Astrocyte (in vitro differentiated cells and primary cell): ENCODE results near the gene MSH5.

ENCODE experiments used
- EZH2 ChIP-seq: IDR thresholded peaks from 2 replicates; pipeline ENCODE4 v1.6.1; 2012; ENCODE audit warnings: mild to moderate bottlenecking, low read length, inconsistent platforms; ENCODE audit not compliant: insufficient read depth
- TF ChIP-seq, protein P1 (sequence below): IDR thresholded peaks from 2 replicates; pipeline ENCODE4 v1.5.1; 2011; ENCODE audit warnings: low read depth, mild to moderate bottlenecking, inconsistent platforms, low read length, moderate library complexity; ENCODE audit not compliant: insufficient read depth

GRCh38 chr6:31717499-31718222 is 22.1 kb upstream of the MSH5 start:
- TF ChIP-seq, protein P1, sequence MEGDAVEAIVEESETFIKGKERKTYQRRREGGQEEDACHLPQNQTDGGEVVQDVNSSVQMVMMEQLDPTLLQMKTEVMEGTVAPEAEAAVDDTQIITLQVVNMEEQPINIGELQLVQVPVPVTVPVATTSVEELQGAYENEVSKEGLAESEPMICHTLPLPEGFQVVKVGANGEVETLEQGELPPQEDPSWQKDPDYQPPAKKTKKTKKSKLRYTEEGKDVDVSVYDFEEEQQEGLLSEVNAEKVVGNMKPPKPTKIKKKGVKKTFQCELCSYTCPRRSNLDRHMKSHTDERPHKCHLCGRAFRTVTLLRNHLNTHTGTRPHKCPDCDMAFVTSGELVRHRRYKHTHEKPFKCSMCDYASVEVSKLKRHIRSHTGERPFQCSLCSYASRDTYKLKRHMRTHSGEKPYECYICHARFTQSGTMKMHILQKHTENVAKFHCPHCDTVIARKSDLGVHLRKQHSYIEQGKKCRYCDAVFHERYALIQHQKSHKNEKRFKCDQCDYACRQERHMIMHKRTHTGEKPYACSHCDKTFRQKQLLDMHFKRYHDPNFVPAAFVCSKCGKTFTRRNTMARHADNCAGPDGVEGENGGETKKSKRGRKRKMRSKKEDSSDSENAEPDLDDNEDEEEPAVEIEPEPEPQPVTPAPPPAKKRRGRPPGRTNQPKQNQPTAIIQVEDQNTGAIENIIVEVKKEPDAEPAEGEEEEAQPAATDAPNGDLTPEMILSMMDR = no peak
- no peak for TF ChIP-seq EZH2
